GM12878 (cell line): ENCODE data around the gene PLA2G5. TPM values are rescaled to one million over a fixed set of nuclear protein-coding genes. Genes with fewer than 3 reads are reported as not detected.

Experiments
- BACH1 ChIP-seq: fragments of 450-650 bp; IDR thresholded peaks from 2 replicates; pipeline ENCODE4 v1.6.1; 2017; ENCODE audit warnings: mild to moderate bottlenecking, borderline replicate concordance
- BCL11A ChIP-seq: IDR thresholded peaks from 2 replicates; pipeline ENCODE4 v1.6.1; 2011; ENCODE audit warnings: low read depth, low read length
- BRCA1 ChIP-seq: IDR thresholded peaks from 2 replicates; pipeline ENCODE4 v1.6.1; 2011; ENCODE audit warnings: low read depth, low read length, improper control_type of control experiment
- CBX5 ChIP-seq: sonication (generic); IDR thresholded peaks from 2 replicates; pipeline ENCODE4 v1.6.1; 2016; ENCODE audit warnings: low read depth, moderate library complexity, mild to moderate bottlenecking, inconsistent platforms
- FOXK2 ChIP-seq: fragments of 450-650 bp; IDR thresholded peaks from 2 replicates; pipeline ENCODE4 v1.6.1; 2017; ENCODE audit warnings: mild to moderate bottlenecking, moderate library complexity
- FOXM1 ChIP-seq: IDR thresholded peaks from 2 replicates; pipeline ENCODE4 v1.6.1; 2012; ENCODE audit warnings: low read depth, mild to moderate bottlenecking, inconsistent platforms, low read length, moderate library complexity
- HDAC6 ChIP-seq: fragments of 200-600 bp; sonication (generic); IDR thresholded peaks from one replicate; pipeline ENCODE4 v1.8.0; 2017; ENCODE audit warnings: antibody characterized with exemption; ENCODE audit not compliant: unreplicated experiment
- KAT2A ChIP-seq: conservative IDR thresholded peaks from 2 replicates; pipeline ENCODE4 v1.6.1; 2011; ENCODE audit warnings: low read depth, low read length; ENCODE audit not compliant: control insufficient read depth
- MEF2A ChIP-seq: IDR thresholded peaks from 2 replicates; pipeline ENCODE4 v1.6.1; 2011; ENCODE audit warnings: low read depth, mild to moderate bottlenecking, low read length, moderate library complexity; ENCODE audit not compliant: insufficient read depth
- NR2C2 ChIP-seq: IDR thresholded peaks from 2 replicates; pipeline ENCODE4 v1.6.1; 2011; ENCODE audit warnings: borderline replicate concordance, low read depth; ENCODE audit not compliant: control insufficient read depth, insufficient read length
- NRF1 ChIP-seq: conservative IDR thresholded peaks from 2 replicates; pipeline ENCODE4 v1.6.1; 2011; ENCODE audit warnings: mild to moderate bottlenecking, low read depth, low read length, improper control_type of control experiment
- PAX8 ChIP-seq: fragments of 450-650 bp; IDR thresholded peaks from 2 replicates; pipeline ENCODE4 v1.6.1; 2017; ENCODE audit warnings: mild to moderate bottlenecking, moderate library complexity
- POU2F2 ChIP-seq: IDR thresholded peaks from 3 replicates; pipeline ENCODE4 v1.6.1; 2011; ENCODE audit warnings: low read depth, mild to moderate bottlenecking, low read length, borderline replicate concordance
- SMAD1 ChIP-seq: fragments of 450-650 bp; IDR thresholded peaks from 2 replicates; pipeline ENCODE4 v1.6.1; 2018; ENCODE audit warnings: mild to moderate bottlenecking, low read depth; ENCODE audit not compliant: partially characterized antibody
- SREBF2 ChIP-seq: IDR thresholded peaks from 2 replicates; pipeline ENCODE4 v1.6.1; 2012; ENCODE audit warnings: mild to moderate bottlenecking, low read length
- YY1 ChIP-seq: IDR thresholded peaks from 2 replicates; pipeline ENCODE4 v1.6.1; 2011; ENCODE audit warnings: low read depth, mild to moderate bottlenecking, low read length
- ZNF274 ChIP-seq: IDR thresholded peaks from one replicate; pipeline ENCODE4 v1.8.0; 2011; ENCODE audit not compliant: insufficient read length, insufficient read depth
- ZNF622 ChIP-seq: fragments of 450-650 bp; IDR thresholded peaks from 2 replicates; pipeline ENCODE4 v1.6.1; 2017; ENCODE audit warnings: mild to moderate bottlenecking, inconsistent platforms
- polyA plus RNA-seq, 11 experiments: library from polyadenylated mRNA; depleted of rRNA in 4 of 11; unstranded in 6 of 11; stranded (reverse) in 5 of 11; fragments of >200 nt; fragmentation: Nextera tagmentation in 4 of 11; fragmentation: Illumina TruSeq in 1 of 11; extraction: Ambion mirVana in 4 of 11; extraction: Trizol in 1 of 11; gene quantifications; 1 replicate in 1 of 11; 2 replicates in 10 of 11; pipeline versions ENCODE4 v1.2.1 to v1.2.3, GENCODE V29; 2011 to 2016; ENCODE audit warnings: inconsistent platforms in 2 of 11, missing spikeins in 2 of 11, low read depth in 1 of 11
- total RNA-seq, 4 experiments: library from RNA; depleted of rRNA in 3 of 4; stranded (reverse); fragments of >200 nt in 3 of 4; fragmentation: Illumina TruSeq in 1 of 4; extraction: Trizol in 1 of 4; gene quantifications; 2 replicates each; pipeline versions ENCODE4 v1.2.1 to v1.2.3, GENCODE V29; 2013 to 2021
- TF ChIP-seq, protein P1 (sequence below): fragments of 450-650 bp; formaldehyde crosslinking; IDR thresholded peaks from 2 replicates; pipeline ENCODE4 v1.4.0; 2022; ENCODE audit warnings: mild to moderate bottlenecking, moderate library complexity
- TF ChIP-seq, protein P2 (sequence below): fragments of 150-350 bp; IDR thresholded peaks from 2 replicates; pipeline ENCODE4 v1.6.1; 2016; ENCODE audit warnings: low read depth, low read length
- TF ChIP-seq, protein P3 (sequence below): IDR thresholded peaks from 2 replicates; pipeline ENCODE4 v1.6.1; 2012; ENCODE audit warnings: low read length, inconsistent platforms

The PLA2G5 gene
- total and polyA plus RNA-seq, 10 of the 15 experiments (the other 5 are each of a cell fraction or from before 2014, with no cell fraction given) = 0.10 to 0.19 (median 0.17) TPM; not detected in 7

DNA sequence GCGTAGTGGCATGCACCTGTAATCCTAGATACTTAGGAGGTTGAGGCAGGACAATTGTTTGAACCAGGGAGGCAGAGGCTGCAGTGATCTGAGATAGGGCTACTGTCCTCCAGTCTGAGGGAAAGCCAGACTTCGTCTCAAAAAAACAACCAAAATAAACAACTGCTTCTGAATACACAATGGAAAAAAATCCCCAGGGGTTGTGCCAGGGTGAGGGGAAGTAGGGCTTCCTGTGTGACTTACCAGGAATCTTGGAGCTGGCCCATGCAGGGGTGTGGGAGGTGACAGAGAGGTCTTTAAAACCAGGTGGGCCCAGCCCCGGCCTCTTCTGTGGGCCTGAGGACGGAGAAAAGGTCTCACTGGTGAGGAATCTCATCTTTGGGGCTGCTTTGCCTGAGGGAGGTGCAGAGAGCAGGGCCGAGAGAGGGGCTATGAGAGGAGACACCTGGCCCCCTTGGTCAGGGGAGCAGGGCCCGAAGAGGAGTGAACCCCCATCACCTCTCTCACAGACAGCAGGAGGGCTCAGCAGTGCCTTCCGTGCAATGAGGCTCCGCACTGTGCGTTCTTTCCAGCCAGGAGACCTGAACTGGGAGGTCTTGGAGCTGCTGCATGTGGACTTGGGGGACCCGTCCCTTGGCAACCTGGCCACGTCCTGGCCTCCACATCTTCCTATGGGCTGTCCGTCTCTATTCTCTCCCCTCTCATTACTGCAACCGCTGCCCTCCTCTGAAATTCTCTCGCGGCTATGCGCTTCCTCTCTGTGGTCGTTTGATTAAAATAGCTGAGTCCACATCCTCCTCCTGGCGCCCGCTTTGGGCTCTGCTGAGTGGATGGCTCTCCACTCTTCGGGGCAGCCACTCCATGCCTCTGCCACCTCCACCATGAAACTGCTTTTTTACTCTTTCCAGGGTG lies 10.7 kb downstream of the PLA2G5 start (continued):
- TF ChIP-seq FOXM1 = no peak
- TF ChIP-seq KAT2A = no peak
- TF ChIP-seq SMAD1 = no peak
- TF ChIP-seq NRF1 = no peak
- no peak for TF ChIP-seq BACH1
- TF ChIP-seq CBX5 = no peak
- TF ChIP-seq MEF2A = peak; percentile 85
- TF ChIP-seq, protein P1, sequence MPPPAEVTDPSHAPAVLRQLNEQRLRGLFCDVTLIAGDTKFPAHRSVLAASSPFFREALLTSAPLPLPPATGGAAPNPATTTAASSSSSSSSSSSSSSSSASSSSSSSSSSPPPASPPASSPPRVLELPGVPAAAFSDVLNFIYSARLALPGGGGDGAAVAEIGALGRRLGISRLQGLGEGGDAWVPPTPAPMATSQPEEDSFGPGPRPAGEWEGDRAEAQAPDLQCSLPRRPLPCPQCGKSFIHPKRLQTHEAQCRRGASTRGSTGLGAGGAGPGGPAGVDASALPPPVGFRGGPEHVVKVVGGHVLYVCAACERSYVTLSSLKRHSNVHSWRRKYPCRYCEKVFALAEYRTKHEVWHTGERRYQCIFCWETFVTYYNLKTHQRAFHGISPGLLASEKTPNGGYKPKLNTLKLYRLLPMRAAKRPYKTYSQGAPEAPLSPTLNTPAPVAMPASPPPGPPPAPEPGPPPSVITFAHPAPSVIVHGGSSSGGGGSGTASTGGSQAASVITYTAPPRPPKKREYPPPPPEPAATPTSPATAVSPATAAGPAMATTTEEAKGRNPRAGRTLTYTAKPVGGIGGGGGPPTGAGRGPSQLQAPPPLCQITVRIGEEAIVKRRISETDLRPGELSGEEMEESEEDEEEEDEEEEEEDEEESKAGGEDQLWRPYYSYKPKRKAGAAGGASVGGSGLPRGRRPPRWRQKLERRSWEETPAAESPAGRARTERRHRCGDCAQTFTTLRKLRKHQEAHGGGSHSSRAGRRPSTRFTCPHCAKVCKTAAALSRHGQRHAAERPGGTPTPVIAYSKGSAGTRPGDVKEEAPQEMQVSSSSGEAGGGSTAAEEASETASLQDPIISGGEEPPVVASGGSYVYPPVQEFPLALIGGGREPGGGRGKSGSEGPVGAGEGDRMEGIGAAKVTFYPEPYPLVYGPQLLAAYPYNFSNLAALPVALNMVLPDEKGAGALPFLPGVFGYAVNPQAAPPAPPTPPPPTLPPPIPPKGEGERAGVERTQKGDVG (CRISPR knock-in tag) = no peak
- no peak for TF ChIP-seq NR2C2
- TF ChIP-seq PAX8 = no peak
- TF ChIP-seq HDAC6 = no peak
- no peak for TF ChIP-seq SREBF2
- no peak for TF ChIP-seq ZNF274
- TF ChIP-seq, protein P2, sequence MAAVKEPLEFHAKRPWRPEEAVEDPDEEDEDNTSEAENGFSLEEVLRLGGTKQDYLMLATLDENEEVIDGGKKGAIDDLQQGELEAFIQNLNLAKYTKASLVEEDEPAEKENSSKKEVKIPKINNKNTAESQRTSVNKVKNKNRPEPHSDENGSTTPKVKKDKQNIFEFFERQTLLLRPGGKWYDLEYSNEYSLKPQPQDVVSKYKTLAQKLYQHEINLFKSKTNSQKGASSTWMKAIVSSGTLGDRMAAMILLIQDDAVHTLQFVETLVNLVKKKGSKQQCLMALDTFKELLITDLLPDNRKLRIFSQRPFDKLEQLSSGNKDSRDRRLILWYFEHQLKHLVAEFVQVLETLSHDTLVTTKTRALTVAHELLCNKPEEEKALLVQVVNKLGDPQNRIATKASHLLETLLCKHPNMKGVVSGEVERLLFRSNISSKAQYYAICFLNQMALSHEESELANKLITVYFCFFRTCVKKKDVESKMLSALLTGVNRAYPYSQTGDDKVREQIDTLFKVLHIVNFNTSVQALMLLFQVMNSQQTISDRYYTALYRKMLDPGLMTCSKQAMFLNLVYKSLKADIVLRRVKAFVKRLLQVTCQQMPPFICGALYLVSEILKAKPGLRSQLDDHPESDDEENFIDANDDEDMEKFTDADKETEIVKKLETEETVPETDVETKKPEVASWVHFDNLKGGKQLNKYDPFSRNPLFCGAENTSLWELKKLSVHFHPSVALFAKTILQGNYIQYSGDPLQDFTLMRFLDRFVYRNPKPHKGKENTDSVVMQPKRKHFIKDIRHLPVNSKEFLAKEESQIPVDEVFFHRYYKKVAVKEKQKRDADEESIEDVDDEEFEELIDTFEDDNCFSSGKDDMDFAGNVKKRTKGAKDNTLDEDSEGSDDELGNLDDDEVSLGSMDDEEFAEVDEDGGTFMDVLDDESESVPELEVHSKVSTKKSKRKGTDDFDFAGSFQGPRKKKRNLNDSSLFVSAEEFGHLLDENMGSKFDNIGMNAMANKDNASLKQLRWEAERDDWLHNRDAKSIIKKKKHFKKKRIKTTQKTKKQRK = no peak
- TF ChIP-seq POU2F2 = no peak
- no peak for TF ChIP-seq ZNF622
- TF ChIP-seq YY1 = no peak
- peak; percentile 64; the same call in 1 of the 2 replicates for TF ChIP-seq BCL11A
- no peak for TF ChIP-seq FOXK2
- TF ChIP-seq, protein P3, sequence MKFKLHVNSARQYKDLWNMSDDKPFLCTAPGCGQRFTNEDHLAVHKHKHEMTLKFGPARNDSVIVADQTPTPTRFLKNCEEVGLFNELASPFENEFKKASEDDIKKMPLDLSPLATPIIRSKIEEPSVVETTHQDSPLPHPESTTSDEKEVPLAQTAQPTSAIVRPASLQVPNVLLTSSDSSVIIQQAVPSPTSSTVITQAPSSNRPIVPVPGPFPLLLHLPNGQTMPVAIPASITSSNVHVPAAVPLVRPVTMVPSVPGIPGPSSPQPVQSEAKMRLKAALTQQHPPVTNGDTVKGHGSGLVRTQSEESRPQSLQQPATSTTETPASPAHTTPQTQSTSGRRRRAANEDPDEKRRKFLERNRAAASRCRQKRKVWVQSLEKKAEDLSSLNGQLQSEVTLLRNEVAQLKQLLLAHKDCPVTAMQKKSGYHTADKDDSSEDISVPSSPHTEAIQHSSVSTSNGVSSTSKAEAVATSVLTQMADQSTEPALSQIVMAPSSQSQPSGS = no peak
- no peak for TF ChIP-seq BRCA1
